Measurements from ENCODE around the gene SNRPD2.

DNA sequence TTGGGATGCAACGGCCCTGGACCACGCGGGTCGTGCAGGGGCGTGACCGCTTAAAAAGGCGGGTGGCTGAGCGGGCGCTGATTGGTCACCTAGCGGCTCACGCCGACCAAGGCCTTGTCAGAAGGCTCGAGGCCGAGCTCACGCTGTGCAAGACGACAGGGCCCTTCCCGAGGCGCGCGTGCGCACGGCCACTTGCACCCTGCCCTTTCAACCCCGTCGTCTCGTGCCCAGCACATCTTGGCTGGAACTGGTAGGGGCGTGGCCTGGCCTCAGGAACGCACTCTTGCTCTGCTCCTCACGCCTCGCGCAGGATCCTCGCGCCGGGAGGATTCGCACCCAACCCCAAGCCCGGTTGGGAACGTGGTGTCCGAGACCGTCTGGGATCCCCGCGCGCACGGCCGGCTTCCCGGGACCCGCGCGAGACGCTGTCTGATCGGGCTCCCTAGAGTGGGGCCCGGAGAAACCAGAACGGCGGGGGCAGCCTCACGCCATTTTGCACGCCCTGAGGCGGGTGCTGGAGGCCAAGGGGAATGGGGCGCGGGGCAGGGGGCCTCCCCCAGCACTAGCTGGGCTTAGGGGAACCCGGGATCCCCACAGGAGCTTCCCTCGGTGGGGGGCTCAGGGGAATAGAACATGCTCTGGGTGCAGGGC is 41.5 kb upstream of the SNRPD2 start, which contains the start of gene MEIOSIN:
- TF ChIP-seq, protein P1, sequence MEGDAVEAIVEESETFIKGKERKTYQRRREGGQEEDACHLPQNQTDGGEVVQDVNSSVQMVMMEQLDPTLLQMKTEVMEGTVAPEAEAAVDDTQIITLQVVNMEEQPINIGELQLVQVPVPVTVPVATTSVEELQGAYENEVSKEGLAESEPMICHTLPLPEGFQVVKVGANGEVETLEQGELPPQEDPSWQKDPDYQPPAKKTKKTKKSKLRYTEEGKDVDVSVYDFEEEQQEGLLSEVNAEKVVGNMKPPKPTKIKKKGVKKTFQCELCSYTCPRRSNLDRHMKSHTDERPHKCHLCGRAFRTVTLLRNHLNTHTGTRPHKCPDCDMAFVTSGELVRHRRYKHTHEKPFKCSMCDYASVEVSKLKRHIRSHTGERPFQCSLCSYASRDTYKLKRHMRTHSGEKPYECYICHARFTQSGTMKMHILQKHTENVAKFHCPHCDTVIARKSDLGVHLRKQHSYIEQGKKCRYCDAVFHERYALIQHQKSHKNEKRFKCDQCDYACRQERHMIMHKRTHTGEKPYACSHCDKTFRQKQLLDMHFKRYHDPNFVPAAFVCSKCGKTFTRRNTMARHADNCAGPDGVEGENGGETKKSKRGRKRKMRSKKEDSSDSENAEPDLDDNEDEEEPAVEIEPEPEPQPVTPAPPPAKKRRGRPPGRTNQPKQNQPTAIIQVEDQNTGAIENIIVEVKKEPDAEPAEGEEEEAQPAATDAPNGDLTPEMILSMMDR (conservative IDR thresholded peaks at IDR 0.05), result no peak
- TF ChIP-seq ZFX (IDR thresholded peaks at IDR 0.05), result no peak
